ENCODE data around the gene LYSET. TPM values are rescaled to one million over a fixed set of nuclear protein-coding genes. Genes with fewer than 3 reads are reported as not detected.

The LYSET gene
- total RNA-seq, 2 donors from 2014 or later: 25.0 to 27.9 TPM

DNA sequence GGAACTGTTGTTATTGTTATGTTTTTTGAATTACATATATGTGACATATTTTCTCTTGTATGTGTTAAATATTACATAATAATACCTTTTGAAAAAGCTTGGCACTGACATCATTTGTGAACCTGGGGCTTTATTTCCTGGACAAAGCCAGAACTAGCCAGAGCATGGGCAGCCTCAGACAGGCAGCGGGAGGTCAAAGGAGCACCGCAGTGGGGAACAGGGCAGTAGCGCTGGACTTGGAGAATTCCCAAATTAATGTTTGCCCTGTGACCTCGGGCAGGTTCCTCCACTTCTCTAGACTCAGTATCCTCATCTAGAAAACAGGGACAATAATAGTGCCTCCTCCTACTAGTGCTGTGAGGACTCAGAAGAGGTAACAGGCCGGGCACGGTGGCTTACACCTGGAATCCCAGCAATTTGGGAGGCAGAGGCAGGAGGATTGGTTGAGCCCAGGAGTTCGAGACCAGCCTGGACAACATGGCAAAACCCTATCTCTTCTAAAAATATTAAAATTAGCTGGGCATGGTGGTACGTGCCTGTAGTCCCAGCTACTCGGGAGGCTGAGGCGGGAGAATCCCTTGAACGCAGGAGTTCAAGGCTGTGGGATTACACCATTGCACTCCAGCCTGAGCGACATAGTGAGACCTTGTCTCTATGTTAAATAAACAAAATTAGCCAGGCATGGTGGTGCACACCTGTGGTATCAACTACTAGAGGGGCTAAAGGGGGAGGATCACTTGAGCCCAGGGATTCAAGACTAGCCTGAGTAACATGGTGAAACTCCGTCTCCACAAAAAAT is 42.1 kb upstream of the LYSET start:
- 91 to 92% methylated on average over 10 to 13 of the region's 13 CpGs for WGBS, 2 experiments (ENCODE audit: insufficient coverage in 1 of 2, insufficient read length in 1 of 2)
- H3K27me3 Mint-ChIP-seq (ENCODE audit: insufficient read depth): peaks cover 2% of the 10 kb centered on the region
- H3K36me3 ChIP-seq (ENCODE audit: control insufficient read depth, insufficient read depth, low read length): no peaks in the 10 kb centered on the region
- no peak overlapping the region for H3K4me3 ChIP-seq (ENCODE audit: low read length)
- H3K9me3 Mint-ChIP-seq: no peaks in the 10 kb centered on the region
- H3K27me3 ChIP-seq (ENCODE audit: control insufficient read depth, insufficient read depth, low read length, poor library complexity, severe bottlenecking): no peaks in the 10 kb centered on the region
- no peaks in the 10 kb centered on the region for H3K36me3 Mint-ChIP-seq (ENCODE audit: low read depth)
- TF ChIP-seq, protein P1, sequence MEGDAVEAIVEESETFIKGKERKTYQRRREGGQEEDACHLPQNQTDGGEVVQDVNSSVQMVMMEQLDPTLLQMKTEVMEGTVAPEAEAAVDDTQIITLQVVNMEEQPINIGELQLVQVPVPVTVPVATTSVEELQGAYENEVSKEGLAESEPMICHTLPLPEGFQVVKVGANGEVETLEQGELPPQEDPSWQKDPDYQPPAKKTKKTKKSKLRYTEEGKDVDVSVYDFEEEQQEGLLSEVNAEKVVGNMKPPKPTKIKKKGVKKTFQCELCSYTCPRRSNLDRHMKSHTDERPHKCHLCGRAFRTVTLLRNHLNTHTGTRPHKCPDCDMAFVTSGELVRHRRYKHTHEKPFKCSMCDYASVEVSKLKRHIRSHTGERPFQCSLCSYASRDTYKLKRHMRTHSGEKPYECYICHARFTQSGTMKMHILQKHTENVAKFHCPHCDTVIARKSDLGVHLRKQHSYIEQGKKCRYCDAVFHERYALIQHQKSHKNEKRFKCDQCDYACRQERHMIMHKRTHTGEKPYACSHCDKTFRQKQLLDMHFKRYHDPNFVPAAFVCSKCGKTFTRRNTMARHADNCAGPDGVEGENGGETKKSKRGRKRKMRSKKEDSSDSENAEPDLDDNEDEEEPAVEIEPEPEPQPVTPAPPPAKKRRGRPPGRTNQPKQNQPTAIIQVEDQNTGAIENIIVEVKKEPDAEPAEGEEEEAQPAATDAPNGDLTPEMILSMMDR (conservative IDR thresholded peaks at IDR 0.05): no peak
- H3K4me1 ChIP-seq (ENCODE audit: control insufficient read depth, insufficient read depth, low read length): no peaks in the 10 kb centered on the region
- no peaks in the 10 kb centered on the region for H3K9me3 ChIP-seq (ENCODE audit: control insufficient read depth, low read length)
- H3K27ac Mint-ChIP-seq: no peak overlapping the region
- no peak for DNase-seq
- no peak overlapping the region for H3K27ac ChIP-seq (ENCODE audit: low read depth, low read length)
- no peak overlapping the region for H3K9ac ChIP-seq (ENCODE audit: extremely low read depth, low read length, poor library complexity, severe bottlenecking)
- H3K4me3 Mint-ChIP-seq: no peak overlapping the region
- H3K4me1 Mint-ChIP-seq: peaks cover 2% of the 10 kb centered on the region

DNA sequence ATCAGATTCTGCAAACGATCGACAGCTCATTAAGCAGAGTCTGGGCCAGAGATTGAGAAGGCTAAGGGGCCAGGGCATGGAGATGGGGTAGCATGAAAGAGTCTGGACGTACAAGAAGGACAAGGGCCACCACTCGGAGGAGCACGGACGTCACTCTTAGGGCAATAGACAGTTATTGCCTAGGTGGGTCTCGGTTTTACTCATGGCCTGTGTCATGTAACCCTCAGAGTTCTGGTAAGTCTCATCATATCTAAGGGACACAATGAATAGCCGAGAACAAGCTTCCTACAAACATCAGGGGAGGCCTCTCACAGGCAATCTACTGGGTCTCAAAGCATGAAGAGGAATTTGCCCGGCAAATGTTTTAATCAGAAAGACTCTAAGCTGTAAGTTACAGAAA is 39.0 kb upstream of the LYSET start:
- 89 to 95% methylated on average over 7 to 9 of the region's 9 CpGs for WGBS, 2 experiments (ENCODE audit: insufficient coverage in 1 of 2, insufficient read length in 1 of 2)

DNA sequence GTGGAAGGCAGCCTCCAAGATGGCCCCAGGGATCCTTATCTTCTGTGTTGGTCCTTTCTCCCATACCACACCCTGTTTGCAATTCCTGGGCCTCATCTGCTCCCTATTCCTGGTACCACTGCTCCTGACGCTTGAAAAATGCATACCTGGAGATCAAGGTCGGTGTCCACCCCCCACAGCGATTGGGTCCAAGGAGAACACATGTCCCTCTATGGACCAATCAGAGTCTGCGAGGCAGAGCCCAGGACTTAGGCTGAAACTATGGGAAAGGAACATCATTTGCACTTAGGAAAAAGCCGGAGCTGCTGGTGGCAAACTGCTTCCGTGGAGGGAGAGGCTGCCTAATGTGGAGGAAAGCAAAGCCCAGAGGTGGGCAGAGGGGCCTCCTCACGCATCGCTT is 36.1 kb upstream of the LYSET start:
- DNase-seq: no peak
- H3K36me3 ChIP-seq (ENCODE audit: control insufficient read depth, insufficient read depth, low read length): no peaks in the 10 kb centered on the region
- Mint-ChIP-seq H3K4me1 (no peaks in the 10 kb centered on the region), H3K9me3 (no peaks in the 10 kb centered on the region), H3K4me3 (no peak overlapping the region), H3K27ac (no peak overlapping the region), H3K36me3 (ENCODE audit: low read depth) (no peaks in the 10 kb centered on the region), H3K27me3 (ENCODE audit: insufficient read depth) (no peaks in the 10 kb centered on the region)
- no peak overlapping the region for H3K27ac ChIP-seq (ENCODE audit: low read depth, low read length)
- no peaks in the 10 kb centered on the region for H3K9me3 ChIP-seq (ENCODE audit: control insufficient read depth, low read length)
- H3K4me1 ChIP-seq (ENCODE audit: control insufficient read depth, insufficient read depth, low read length): no peaks in the 10 kb centered on the region
- TF ChIP-seq, protein P1 (conservative IDR thresholded peaks at IDR 0.05): no peak
- no peak overlapping the region for H3K9ac ChIP-seq (ENCODE audit: extremely low read depth, low read length, poor library complexity, severe bottlenecking)
- H3K27me3 ChIP-seq (ENCODE audit: control insufficient read depth, insufficient read depth, low read length, poor library complexity, severe bottlenecking): no peaks in the 10 kb centered on the region
- no peak overlapping the region for H3K4me3 ChIP-seq (ENCODE audit: low read length)
- WGBS, 2 experiments (ENCODE audit: insufficient coverage in 1 of 2, insufficient read length in 1 of 2): 92 to 93% methylated on average over 8 of the region's 8 CpGs

More for the DNA sequence above, 39.0 kb upstream of the LYSET start:
- no peaks in the 10 kb centered on the region for H3K27me3 ChIP-seq (ENCODE audit: control insufficient read depth, insufficient read depth, low read length, poor library complexity, severe bottlenecking)
- H3K36me3 Mint-ChIP-seq (ENCODE audit: low read depth): no peaks in the 10 kb centered on the region
- H3K4me3 ChIP-seq (ENCODE audit: low read length): no peak overlapping the region
- H3K27ac Mint-ChIP-seq: no peak overlapping the region
- no peaks in the 10 kb centered on the region for H3K9me3 ChIP-seq (ENCODE audit: control insufficient read depth, low read length)
- no peaks in the 10 kb centered on the region for H3K4me1 ChIP-seq (ENCODE audit: control insufficient read depth, insufficient read depth, low read length)
- TF ChIP-seq, protein P1 (conservative IDR thresholded peaks at IDR 0.05): no peak
- no peaks in the 10 kb centered on the region for H3K4me1 Mint-ChIP-seq
- no peak overlapping the region for H3K4me3 Mint-ChIP-seq
- no peak overlapping the region for H3K27ac ChIP-seq (ENCODE audit: low read depth, low read length)
- no peak for DNase-seq
- H3K9me3 Mint-ChIP-seq: no peaks in the 10 kb centered on the region
- H3K27me3 Mint-ChIP-seq (ENCODE audit: insufficient read depth): no peaks in the 10 kb centered on the region
- no peak overlapping the region for H3K9ac ChIP-seq (ENCODE audit: extremely low read depth, low read length, poor library complexity, severe bottlenecking)
- no peaks in the 10 kb centered on the region for H3K36me3 ChIP-seq (ENCODE audit: control insufficient read depth, insufficient read depth, low read length)
